GM21390 (cell line): ENCODE measurements around the gene LMBRD1.
"Not testable (repeated sequence)": the region's sequence is repeated elsewhere in the genome, so short reads cannot be mapped to it uniquely, and the experiment has no call there.

ENCODE experiments used
- ATAC-seq: cut with Tn5 transposase; IDR thresholded peaks from one replicate; pipeline ENCODE4 v1.9.1; 2021; ENCODE audit not compliant: unreplicated experiment

The LMBRD1 gene

GRCh38 chr6:69798796-69799195 lies 2.0 kb upstream of the LMBRD1 start:
- not testable (repeated sequence) for ATAC-seq

GRCh38 chr6:69796073-69796641 lies 653 bp downstream of the LMBRD1 start:
- ATAC-seq, result peak; percentile 27

GRCh38 chr6:69795469-69796072 lies 1.2 kb downstream of the LMBRD1 start:
- ATAC-seq, result peak; percentile 40

GRCh38 chr6:69792292-69792691 lies 4.5 kb downstream of the LMBRD1 start:
- ATAC-seq, result no peak

- peak; percentile 45 for ATAC-seq
Observed at GRCh38 chr6:69791065-69791471, 5.7 kb downstream of the LMBRD1 start.

- no peak for ATAC-seq
Observed at GRCh38 chr6:69790629-69791028, 6.2 kb downstream of the LMBRD1 start.

- ATAC-seq, result peak; percentile 34
Observed at GRCh38 chr6:69789578-69789977, 7.2 kb downstream of the LMBRD1 start.

GRCh38 chr6:69787436-69787835 lies 9.4 kb downstream of the LMBRD1 start:
- ATAC-seq, result not testable (repeated sequence)

- ATAC-seq, result no peak
Observed at GRCh38 chr6:69785697-69786096, 11.1 kb downstream of the LMBRD1 start.

- ATAC-seq, result peak; percentile 78
Observed at GRCh38 chr6:69784595-69785377, 12.0 kb downstream of the LMBRD1 start.

- no peak for ATAC-seq
Observed at GRCh38 chr6:69783108-69783507, 13.7 kb downstream of the LMBRD1 start.

GRCh38 chr6:69780585-69781178 lies 16.1 kb downstream of the LMBRD1 start:
- no peak for ATAC-seq

GRCh38 chr6:69775941-69776340 lies 20.9 kb downstream of the LMBRD1 start:
- no peak for ATAC-seq

GRCh38 chr6:69775585-69775849 lies 21.3 kb downstream of the LMBRD1 start:
- no peak for ATAC-seq

- ATAC-seq, result no peak
Observed at GRCh38 chr6:69774740-69775584, 21.8 kb downstream of the LMBRD1 start.

GRCh38 chr6:69771158-69771906 lies 25.5 kb downstream of the LMBRD1 start:
- ATAC-seq, result no peak

GRCh38 chr6:69768664-69769063 lies 28.1 kb downstream of the LMBRD1 start:
- ATAC-seq, result no peak

- no peak for ATAC-seq
Observed at GRCh38 chr6:69763763-69764162, 33.0 kb downstream of the LMBRD1 start.

- ATAC-seq, result no peak
Observed at GRCh38 chr6:69761853-69762252, 35.0 kb downstream of the LMBRD1 start.

GRCh38 chr6:69758214-69758613 lies 38.6 kb downstream of the LMBRD1 start:
- ATAC-seq, result no peak
